Caki2 (cell line): ENCODE results near the gene GNAT3. TPM values are rescaled to one million over a fixed set of nuclear protein-coding genes. Genes with fewer than 3 reads are reported as not detected.

ENCODE experiments used
- total RNA-seq: library from RNA; depleted of rRNA; stranded (reverse); fragments of >200 nt; shearing (Covaris generic); gene quantifications from 2 replicates; pipeline ENCODE4 v1.2.3, GENCODE V29; 2014; ENCODE audit warnings: low replicate concordance; rRNA removed

Gene GNAT3
- total RNA-seq, 1 experiment from 2014 or later = not detected

Other genes starting within 250 kb of the GNAT3 start
- gene CD36, start 126.6 kb upstream of the GNAT3 start, total RNA-seq = not detected in 2 replicates